Limb (tissue), 2 donors: Measurements from ENCODE around the gene CCDC136.

Experiments used
- DNase-seq, 2 donors: peaks; one replicate each; pipeline ENCODE4 v3.0.0-alpha.2; 2016; ENCODE audit errors: extremely low spot score in 2 of 2

Gene CCDC136

GRCh38 chr7:128844777-128845311 is 53.1 kb downstream of the CCDC136 start:
- no peak for DNase-seq

DNA sequence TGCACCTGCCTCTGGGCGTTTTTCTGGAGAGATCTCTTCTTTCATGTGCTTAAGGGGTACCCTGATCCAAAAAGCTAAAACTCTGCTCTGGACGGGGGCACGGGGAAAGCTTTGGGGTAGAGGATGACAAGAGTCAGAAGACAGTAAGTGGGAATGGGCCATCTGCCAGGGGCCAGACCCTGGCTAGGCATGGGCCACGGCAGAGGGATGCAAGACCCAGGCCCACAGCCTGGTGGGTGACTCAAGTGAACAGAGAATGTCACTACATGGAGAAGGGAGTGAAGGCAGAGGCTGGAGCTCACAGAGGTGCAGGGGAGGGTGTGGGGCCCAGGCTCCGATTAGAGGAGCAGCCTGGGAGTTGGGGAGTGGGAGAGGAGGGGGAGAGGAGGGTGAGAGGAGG is 53.7 kb downstream of the CCDC136 start:
- DNase-seq: no peak

DNA sequence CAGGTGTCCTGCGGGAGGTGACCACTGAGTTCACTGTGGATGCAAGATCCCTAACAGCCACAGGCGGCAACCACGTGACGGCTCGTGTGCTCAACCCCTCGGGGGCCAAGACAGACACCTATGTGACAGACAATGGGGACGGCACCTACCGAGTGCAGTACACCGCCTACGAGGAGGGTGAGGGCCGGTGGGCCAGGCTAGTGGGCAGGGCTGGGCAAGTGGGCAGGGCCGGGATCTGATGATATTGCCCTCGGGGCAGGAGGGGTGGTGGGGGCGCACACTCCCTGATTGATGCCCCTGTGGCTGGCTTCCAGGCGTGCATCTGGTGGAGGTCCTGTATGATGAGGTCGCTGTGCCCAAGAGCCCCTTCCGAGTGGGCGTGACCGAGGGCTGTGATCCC is 54.2 kb downstream of the CCDC136 start:
- no peak for DNase-seq

DNA sequence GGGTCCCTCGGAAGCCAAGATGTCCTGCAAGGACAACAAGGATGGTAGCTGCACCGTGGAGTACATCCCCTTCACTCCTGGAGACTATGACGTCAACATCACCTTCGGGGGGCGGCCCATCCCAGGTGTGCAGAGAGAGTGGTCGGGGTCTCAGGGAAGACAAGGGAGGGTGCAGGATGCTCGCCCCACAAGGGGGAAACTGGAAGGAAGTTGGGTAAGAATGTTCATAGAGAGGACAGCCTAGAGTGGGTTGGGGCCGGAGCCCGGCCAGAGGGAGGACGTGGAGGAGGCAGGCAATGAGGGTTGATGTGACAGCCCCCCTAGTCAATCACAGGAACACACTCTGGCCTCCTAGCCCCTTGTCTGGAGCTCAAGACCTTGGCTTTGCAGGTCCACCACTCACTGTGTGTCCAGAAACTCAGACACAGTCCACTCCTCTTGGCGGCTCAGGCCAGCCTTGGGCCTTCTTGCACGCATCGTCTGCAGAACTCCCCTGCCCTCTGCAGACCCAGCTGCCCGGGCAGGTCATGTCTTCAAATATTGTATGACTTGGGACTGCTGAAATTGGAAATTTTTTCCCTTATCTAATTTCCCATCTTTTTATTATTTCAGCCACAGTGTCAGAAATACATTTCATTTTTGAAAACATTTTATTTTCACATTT is 55.1 kb downstream of the CCDC136 start:
- DNase-seq: no peak

DNA sequence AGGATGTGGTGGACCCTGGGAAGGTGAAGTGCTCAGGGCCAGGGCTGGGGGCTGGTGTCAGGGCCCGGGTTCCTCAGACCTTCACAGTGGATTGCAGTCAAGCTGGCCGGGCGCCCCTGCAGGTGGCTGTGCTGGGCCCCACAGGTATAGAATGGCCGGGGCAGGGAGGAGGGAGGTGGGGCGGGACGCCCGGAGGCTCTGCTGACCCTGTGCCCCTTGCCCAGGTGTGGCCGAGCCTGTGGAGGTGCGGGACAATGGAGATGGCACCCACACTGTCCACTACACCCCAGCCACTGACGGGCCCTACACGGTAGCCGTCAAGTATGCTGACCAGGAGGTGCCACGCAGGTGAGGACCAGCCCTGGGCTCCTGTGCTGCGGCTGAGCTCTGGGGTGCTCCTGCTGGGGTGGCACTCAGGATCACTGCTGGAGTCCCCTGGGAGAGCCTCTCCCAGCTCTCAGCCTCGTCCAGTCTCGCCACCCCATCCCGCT is 56.0 kb downstream of the CCDC136 start:
- no peak for DNase-seq

- DNase-seq: no peak
Observed at GRCh38 chr7:128848289-128849155, 56.8 kb downstream of the CCDC136 start.

DNA sequence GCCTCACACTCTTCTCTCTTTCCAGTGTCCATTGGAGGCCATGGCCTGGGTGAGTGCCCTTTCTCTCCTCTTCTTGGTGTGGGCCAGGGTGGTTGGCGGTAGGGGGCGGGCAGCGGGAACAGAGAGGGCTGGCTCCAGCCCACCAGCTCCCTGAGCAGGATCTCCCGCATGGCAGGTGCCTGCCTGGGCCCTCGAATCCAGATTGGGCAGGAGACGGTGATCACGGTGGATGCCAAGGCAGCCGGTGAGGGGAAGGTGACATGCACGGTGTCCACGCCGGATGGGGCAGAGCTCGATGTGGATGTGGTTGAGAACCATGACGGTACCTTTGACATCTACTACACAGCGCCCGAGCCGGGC is 57.4 kb downstream of the CCDC136 start:
- no peak for DNase-seq

DNA sequence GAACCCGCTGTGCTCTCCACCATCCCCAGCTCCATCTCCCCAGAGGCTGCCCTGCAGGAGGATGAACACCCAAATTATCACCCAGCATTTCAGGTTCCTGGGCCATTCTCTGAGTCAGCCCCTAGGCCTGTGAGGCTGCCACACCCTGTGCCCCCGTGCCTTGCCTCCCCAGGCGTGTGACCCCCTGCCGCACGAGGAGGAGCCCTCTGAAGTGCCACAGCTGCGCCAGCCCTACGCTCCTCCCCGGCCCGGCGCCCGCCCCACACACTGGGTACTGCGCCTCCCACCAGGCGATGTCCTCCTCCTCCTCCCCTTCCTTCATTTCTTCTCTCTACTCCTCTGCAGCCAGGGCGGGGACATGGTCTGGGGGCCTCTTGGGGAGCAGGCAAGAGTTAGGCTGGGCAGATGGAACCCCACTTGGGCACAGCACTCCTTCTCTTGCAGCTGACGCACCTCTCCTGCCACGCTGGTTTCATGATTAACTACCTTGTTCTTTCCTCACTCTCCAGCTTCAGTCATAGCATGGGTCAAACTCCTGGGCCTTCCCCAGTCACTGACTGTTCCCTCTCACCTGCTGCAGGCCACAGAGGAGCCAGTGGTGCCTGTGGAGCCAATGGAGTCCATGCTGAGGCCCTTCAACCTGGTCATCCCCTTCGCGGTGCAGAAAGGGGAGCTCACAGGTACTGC is 58.2 kb downstream of the CCDC136 start:
- DNase-seq: no peak

- DNase-seq: no peak
Observed at GRCh38 chr7:128852537-128853254, 60.9 kb downstream of the CCDC136 start.

GRCh38 chr7:128853799-128854198 is 62.0 kb downstream of the CCDC136 start:
- DNase-seq: no peak

DNA sequence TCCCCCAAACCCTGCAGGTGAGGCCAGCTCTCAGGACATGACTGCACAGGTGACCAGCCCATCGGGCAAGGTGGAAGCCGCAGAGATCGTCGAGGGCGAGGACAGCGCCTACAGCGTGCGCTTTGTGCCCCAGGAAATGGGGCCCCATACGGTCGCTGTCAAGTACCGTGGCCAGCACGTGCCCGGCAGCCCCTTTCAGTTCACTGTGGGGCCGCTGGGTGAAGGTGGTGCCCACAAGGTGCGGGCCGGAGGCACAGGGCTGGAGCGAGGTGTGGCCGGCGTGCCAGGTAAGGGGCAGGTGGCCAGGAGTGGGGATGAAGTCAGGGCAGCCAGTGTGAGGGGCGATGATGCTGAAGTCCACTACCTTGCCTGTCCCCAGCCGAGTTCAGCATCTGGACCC is 62.6 kb downstream of the CCDC136 start:
- no peak for DNase-seq

- no peak for DNase-seq
Observed at GRCh38 chr7:128855559-128855958, 63.8 kb downstream of the CCDC136 start.

- no peak for DNase-seq
Observed at GRCh38 chr7:128856001-128856718, 64.4 kb downstream of the CCDC136 start.

- DNase-seq: no peak
Observed at GRCh38 chr7:128858380-128859231, 66.8 kb downstream of the CCDC136 start.

GRCh38 chr7:128859232-128860157 is 67.7 kb downstream of the CCDC136 start:
- no peak for DNase-seq

GRCh38 chr7:128860158-128861073 is 68.6 kb downstream of the CCDC136 start:
- DNase-seq: no peak

GRCh38 chr7:128861957-128862570 is 70.3 kb downstream of the CCDC136 start:
- no peak for DNase-seq
